Measurements from ENCODE around the gene KCNJ13.

DNA sequence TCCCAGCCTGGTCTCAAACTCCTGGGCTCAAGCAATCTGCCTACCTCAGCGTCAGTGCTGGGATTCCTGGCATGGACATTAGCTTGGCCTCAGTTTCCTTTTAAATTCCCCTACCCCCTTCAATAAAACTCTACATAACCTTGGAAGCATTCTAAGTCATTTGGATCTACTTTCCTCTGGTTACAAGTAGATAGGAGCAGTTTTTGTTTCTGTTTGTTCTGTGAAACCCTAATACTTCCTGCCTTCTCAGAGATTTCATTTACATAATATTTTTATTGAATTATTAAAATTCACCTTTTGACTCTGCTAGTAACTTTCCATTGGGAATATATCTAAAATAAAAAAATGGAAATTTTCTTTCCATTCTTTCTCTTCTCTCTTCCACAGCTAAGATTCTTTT lies 53.3 kb downstream of the KCNJ13 start:
- TF ChIP-seq, protein P1, sequence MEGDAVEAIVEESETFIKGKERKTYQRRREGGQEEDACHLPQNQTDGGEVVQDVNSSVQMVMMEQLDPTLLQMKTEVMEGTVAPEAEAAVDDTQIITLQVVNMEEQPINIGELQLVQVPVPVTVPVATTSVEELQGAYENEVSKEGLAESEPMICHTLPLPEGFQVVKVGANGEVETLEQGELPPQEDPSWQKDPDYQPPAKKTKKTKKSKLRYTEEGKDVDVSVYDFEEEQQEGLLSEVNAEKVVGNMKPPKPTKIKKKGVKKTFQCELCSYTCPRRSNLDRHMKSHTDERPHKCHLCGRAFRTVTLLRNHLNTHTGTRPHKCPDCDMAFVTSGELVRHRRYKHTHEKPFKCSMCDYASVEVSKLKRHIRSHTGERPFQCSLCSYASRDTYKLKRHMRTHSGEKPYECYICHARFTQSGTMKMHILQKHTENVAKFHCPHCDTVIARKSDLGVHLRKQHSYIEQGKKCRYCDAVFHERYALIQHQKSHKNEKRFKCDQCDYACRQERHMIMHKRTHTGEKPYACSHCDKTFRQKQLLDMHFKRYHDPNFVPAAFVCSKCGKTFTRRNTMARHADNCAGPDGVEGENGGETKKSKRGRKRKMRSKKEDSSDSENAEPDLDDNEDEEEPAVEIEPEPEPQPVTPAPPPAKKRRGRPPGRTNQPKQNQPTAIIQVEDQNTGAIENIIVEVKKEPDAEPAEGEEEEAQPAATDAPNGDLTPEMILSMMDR (IDR thresholded peaks at IDR 0.05; ENCODE audit: low read depth, low read length): no peak
- TF ChIP-seq EZH2phosphoT487 (IDR thresholded peaks at IDR 0.05; ENCODE audit: low read depth): no peak
